HFF-Myc (cell line): Measurements from ENCODE around the gene SIL1.

Source experiments
- DNase-seq: peaks from one replicate; pipeline ENCODE4 v3.0.0-alpha.2; 2011; ENCODE audit warnings: low read depth; ENCODE audit errors: extremely low read depth
- H3K4me3 ChIP-seq: replicated peaks from 2 replicates; pipeline ENCODE4 v1.5.1; 2011; ENCODE audit warnings: low read depth, mild to moderate bottlenecking, control low read depth, low read length
- CTCF ChIP-seq: IDR thresholded peaks from 2 replicates; pipeline ENCODE4 v1.5.1; 2012; ENCODE audit warnings: mild to moderate bottlenecking, low read depth, low read length, control low read depth; ENCODE audit errors: missing control alignments

SIL1 gene

GRCh38 chr5:138947780-138948179 lies 250.4 kb downstream of the SIL1 start:
- DNase-seq, result no peak
- TF ChIP-seq CTCF, result no peak
- H3K4me3 ChIP-seq, result no peak overlapping the region

GRCh38 chr5:138946831-138947560 lies 251.2 kb downstream of the SIL1 start:
- H3K4me3 ChIP-seq, result no peak overlapping the region
- no peak for DNase-seq
- TF ChIP-seq CTCF, result no peak

- no peak overlapping the region for H3K4me3 ChIP-seq
- DNase-seq, result no peak
- no peak for TF ChIP-seq CTCF
These were observed 251.9 kb downstream of the SIL1 start for GRCh38 chr5:138946241-138946623.

GRCh38 chr5:138945421-138946240 lies 252.5 kb downstream of the SIL1 start:
- no peak overlapping the region for H3K4me3 ChIP-seq
- no peak for DNase-seq
- no peak for TF ChIP-seq CTCF

- no peak overlapping the region for H3K4me3 ChIP-seq
- no peak for TF ChIP-seq CTCF
- no peak for DNase-seq
These were observed 253.4 kb downstream of the SIL1 start for GRCh38 chr5:138944527-138945322.

- no peak for TF ChIP-seq CTCF
- no peak overlapping the region for H3K4me3 ChIP-seq
- no peak for DNase-seq
These were observed 254.5 kb downstream of the SIL1 start for GRCh38 chr5:138943599-138944173.
